ENCODE results near the gene DNAJB13. TPM values are rescaled to one million over a fixed set of nuclear protein-coding genes. Genes with fewer than 3 reads are reported as not detected.

The DNAJB13 gene
- total RNA-seq, 1 experiment from 2014 or later, result 0.29 TPM

GRCh38 chr11:73944901-73945300 lies 5.9 kb upstream of the DNAJB13 start:
- no peak for TF ChIP-seq EZH2 (IDR thresholded peaks at IDR 0.05; ENCODE audit: low read length, unreplicated experiment)
- TF ChIP-seq CTCF (conservative IDR thresholded peaks at IDR 0.05; ENCODE audit: low read depth, low read length), result no peak
- no peak for TF ChIP-seq EZH2phosphoT487 (IDR thresholded peaks at IDR 0.05; ENCODE audit: borderline replicate concordance, low read length)
- BruUV-seq (replicated peaks), result no TSS peak
- ChIA-PET POLR2A (ENCODE audit: unreplicated experiment) (no interaction called here), CTCF (no interaction called here)
- Histone ChIP-seq H3K27ac (ENCODE audit: low read length) (no peak overlapping the region), H3K9ac (ENCODE audit: low read length) (no peak overlapping the region), H3K79me2 (ENCODE audit: low read length) (no peaks in the 10 kb centered on the region), H3K4me2 (ENCODE audit: low read length) (no peak overlapping the region), H3K36me3 (ENCODE audit: low read depth, low read length) (peaks cover 12% of the 10 kb centered on the region; the same call in 1 of the 2 replicates), H3K4me1 (ENCODE audit: insufficient read depth, low read length) (no peaks in the 10 kb centered on the region), H4K20me1 (ENCODE audit: low read length) (no peaks in the 10 kb centered on the region), H3K27me3 (ENCODE audit: low read length) (no peaks in the 10 kb centered on the region), H3K9me2 (replicated peaks; ENCODE audit: low read length) (no peaks in the 10 kb centered on the region), H3K9me3 (ENCODE audit: low read length) (no peaks in the 10 kb centered on the region), H3F3A (ENCODE audit: low read length, unreplicated experiment) (no peaks in the 10 kb centered on the region), H3K4me3 (ENCODE audit: low read length) (no peak overlapping the region), H2AFZ (ENCODE audit: low read length) (no peak overlapping the region)
- ATAC-seq (no peak), DNase-seq (no peak)
- intact Hi-C loops (cut with micrococcal nuclease), result no loop called here

DNA sequence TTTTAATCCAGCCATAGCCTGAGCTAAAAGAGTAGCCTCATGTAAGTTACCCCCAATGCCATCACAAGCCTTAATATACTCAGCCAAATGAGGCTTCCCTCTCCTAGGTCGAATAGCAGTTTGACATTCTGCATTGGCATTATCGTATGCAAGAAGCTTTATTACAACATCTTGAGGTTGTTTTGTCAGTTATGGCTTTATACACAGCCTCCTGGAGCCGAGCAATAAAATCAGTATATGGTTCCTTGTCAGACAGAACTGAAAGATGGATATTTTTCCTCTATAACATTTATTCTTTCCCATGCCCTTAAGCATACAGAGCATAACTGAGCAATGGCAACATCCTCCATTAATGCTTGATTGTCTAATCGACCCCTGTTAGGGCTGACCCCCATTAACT lies 5.4 kb upstream of the DNAJB13 start:
- no peaks in the 10 kb centered on the region for H3K9me3 ChIP-seq (ENCODE audit: low read length)
- no peak overlapping the region for H3K4me3 ChIP-seq (ENCODE audit: low read length)
- no peaks in the 10 kb centered on the region for H3K79me2 ChIP-seq (ENCODE audit: low read length)
- H3K4me1 ChIP-seq (ENCODE audit: insufficient read depth, low read length), result no peaks in the 10 kb centered on the region
- ChIA-PET CTCF (interaction anchor here (0.6 kb wide), 1 partner anchor 225 kb away, joined by 4 read pairs; the partner anchor contains the start of gene C2CD3), POLR2A (ENCODE audit: unreplicated experiment) (no interaction called here)
- no peak for TF ChIP-seq EZH2 (IDR thresholded peaks at IDR 0.05; ENCODE audit: low read length, unreplicated experiment)
- TF ChIP-seq CTCF (conservative IDR thresholded peaks at IDR 0.05; ENCODE audit: low read depth, low read length), result no peak
- no peak for TF ChIP-seq EZH2phosphoT487 (IDR thresholded peaks at IDR 0.05; ENCODE audit: borderline replicate concordance, low read length)
- no peak overlapping the region for H3K4me2 ChIP-seq (ENCODE audit: low read length)
- intact Hi-C loops (cut with micrococcal nuclease), result no loop called here
- peaks cover 12% of the 10 kb centered on the region; the same call in 1 of the 2 replicates for H3K36me3 ChIP-seq (ENCODE audit: low read depth, low read length)
- no peaks in the 10 kb centered on the region for H3K9me2 ChIP-seq (replicated peaks; ENCODE audit: low read length)
- H3F3A ChIP-seq (ENCODE audit: low read length, unreplicated experiment), result no peaks in the 10 kb centered on the region
- no peak for ATAC-seq
- no peak for DNase-seq
- H3K9ac ChIP-seq (ENCODE audit: low read length), result no peak overlapping the region
- no TSS peak for BruUV-seq (replicated peaks)
- no peak overlapping the region for H2AFZ ChIP-seq (ENCODE audit: low read length)
- no peak overlapping the region for H3K27ac ChIP-seq (ENCODE audit: low read length)
- no peaks in the 10 kb centered on the region for H4K20me1 ChIP-seq (ENCODE audit: low read length)
- no peaks in the 10 kb centered on the region for H3K27me3 ChIP-seq (ENCODE audit: low read length)

DNA sequence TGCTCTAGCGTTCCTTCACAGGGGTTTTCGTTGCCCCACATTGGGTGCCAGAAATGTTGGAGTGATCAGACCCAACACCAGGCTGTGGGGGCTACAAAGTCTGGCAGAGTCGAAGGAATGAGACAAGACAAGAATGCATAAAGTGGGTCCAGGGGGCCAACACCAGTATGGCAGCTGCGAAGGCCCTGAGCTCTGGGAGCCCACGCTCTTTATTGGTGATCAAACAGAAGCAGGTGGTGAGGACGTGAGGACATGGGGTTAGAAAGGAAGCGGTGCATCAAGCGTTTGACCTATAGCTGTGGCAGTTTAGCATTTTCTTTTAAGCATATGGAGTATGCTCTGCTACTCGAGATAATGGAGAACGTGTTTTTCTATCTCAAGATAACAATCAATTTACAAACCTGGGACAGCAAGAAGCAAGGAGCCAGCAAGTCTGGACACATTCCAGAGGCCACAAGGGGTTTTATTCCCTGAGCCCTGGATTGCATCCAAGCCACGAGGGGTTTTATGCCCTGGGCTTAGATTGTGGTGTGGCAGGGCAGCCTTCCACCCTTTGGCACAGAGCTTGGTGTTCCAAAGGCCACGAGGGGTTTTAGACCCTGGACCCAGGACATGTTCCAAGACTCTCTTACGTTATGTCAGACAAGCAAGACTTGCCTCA lies 3.9 kb upstream of the DNAJB13 start:
- Histone ChIP-seq H3K9ac (ENCODE audit: low read length) (no peak overlapping the region), H3K9me2 (replicated peaks; ENCODE audit: low read length) (no peaks in the 10 kb centered on the region), H3K27ac (ENCODE audit: low read length) (no peak overlapping the region), H3K4me1 (ENCODE audit: insufficient read depth, low read length) (peaks cover 10% of the 10 kb centered on the region), H3K4me2 (ENCODE audit: low read length) (no peak overlapping the region), H3K79me2 (ENCODE audit: low read length) (no peaks in the 10 kb centered on the region), H2AFZ (ENCODE audit: low read length) (no peak overlapping the region), H3K9me3 (ENCODE audit: low read length) (no peaks in the 10 kb centered on the region), H3K36me3 (ENCODE audit: low read depth, low read length) (peaks cover under 1% of the 10 kb centered on the region; the same call in 1 of the 2 replicates), H3K4me3 (ENCODE audit: low read length) (no peak overlapping the region), H3K27me3 (ENCODE audit: low read length) (no peaks in the 10 kb centered on the region), H4K20me1 (ENCODE audit: low read length) (no peaks in the 10 kb centered on the region), H3F3A (ENCODE audit: low read length, unreplicated experiment) (no peaks in the 10 kb centered on the region)
- ChIA-PET CTCF (interaction anchor here (0.6 kb wide), 1 partner anchor 162 kb away, joined by 8 read pairs; no protein-coding TSS in a partner anchor), POLR2A (ENCODE audit: unreplicated experiment) (no interaction called here)
- TF ChIP-seq CTCF (conservative IDR thresholded peaks at IDR 0.05; ENCODE audit: low read depth, low read length) (no peak), EZH2 (IDR thresholded peaks at IDR 0.05; ENCODE audit: low read length, unreplicated experiment) (no peak)
- ATAC-seq (no peak), DNase-seq (no peak)
- intact Hi-C loops (cut with micrococcal nuclease), result no loop called here
- no TSS peak for BruUV-seq (replicated peaks)

Measured in PC-3 (cell line).